ENCODE data around the gene MICOS13.

MICOS13 gene

DNA sequence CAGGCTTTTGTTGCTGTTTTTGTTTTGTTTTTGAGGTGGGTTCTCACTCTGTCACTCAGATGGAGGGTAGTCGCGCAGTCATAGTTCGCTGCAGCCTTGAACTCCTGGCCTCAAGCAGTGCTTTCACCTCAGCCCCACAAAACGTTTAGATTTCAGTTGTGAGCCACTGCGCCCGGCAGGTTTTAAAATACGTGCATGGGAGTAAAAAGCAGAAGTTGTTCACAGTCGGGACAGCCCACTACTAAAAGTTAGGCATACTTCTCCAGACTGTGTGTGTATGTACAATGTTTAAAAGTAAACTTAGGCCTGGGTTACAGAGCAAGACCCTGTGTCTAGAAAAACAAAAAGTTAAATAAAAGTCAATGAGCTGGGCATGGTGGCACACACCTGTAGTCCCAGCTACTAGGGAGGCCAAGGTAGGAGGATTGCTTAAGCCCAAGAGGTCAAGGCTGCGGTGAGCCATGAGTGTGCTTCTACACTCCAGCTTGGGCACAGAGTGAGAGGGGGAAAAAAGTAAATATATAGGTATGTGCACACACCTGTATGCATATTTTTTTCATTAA, 51.3 kb downstream of the MICOS13 start:
- Histone ChIP-seq H3K56ac (ENCODE audit: low read length) (no peak overlapping the region), H3K79me2 (ENCODE audit: control insufficient read depth, insufficient read depth, low read length) (peaks cover 86% of the 10 kb centered on the region), H3K27ac (ENCODE audit: low read depth, low read length) (no peak overlapping the region), H2BK120ac (ENCODE audit: low read depth, low read length) (no peak overlapping the region), H3K4ac (ENCODE audit: low read depth, low read length) (no peak overlapping the region), H3K27me3 (ENCODE audit: insufficient read depth, low read length, poor library complexity) (no peaks in the 10 kb centered on the region), H3K79me1 (ENCODE audit: low read length) (peaks cover 25% of the 10 kb centered on the region), H4K8ac (ENCODE audit: low read depth, low read length) (no peak overlapping the region), H3K18ac (ENCODE audit: low read length) (no peak overlapping the region), H3K4me1 (ENCODE audit: control insufficient read depth, low read depth, low read length) (peaks cover 10% of the 10 kb centered on the region), H3K9ac (ENCODE audit: low read length) (no peak overlapping the region), H3K23ac (ENCODE audit: low read length) (no peak overlapping the region), H3K4me3 (ENCODE audit: low read length) (no peak overlapping the region), H2BK5ac (ENCODE audit: low read length) (no peak overlapping the region), H2BK15ac (replicated peaks; ENCODE audit: low read depth) (no peak overlapping the region), H3K4me2 (ENCODE audit: low read length) (no peak overlapping the region), H3K36me3 (ENCODE audit: control insufficient read depth, insufficient read depth, low read length) (peaks cover 6% of the 10 kb centered on the region), H2AK5ac (ENCODE audit: low read length) (no peak overlapping the region), H4K5ac (ENCODE audit: low read length) (no peak overlapping the region)
- no peak for DNase-seq
- WGBS (ENCODE audit: extremely low coverage, insufficient coverage, low lambda C conversion rate): no CpG with 5 or more reads among the region's 9 CpGs

DNA sequence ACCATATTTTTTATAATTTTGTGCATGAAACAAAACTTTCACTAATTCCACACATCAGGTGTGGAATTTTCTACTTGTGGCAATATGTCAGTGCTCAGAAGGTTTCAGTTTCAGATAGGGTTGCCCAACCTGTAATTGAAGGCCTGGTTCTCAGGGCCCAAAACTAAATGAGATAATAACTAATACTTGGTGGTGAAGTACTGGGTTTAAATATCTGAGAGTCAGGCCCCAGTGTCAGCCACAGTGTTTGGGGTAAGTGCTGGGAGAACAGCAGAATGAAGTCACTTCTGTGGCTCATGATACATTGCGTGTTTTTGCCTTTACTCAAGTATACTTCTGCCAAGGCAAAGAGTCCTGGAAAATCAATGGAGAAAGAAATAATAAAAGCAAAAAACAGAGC, 51.9 kb downstream of the MICOS13 start:
- Histone ChIP-seq H3K4ac (ENCODE audit: low read depth, low read length) (no peak overlapping the region), H3K9ac (ENCODE audit: low read length) (no peak overlapping the region), H3K4me1 (ENCODE audit: control insufficient read depth, low read depth, low read length) (peaks cover 10% of the 10 kb centered on the region), H3K4me2 (ENCODE audit: low read length) (no peak overlapping the region), H3K27ac (ENCODE audit: low read depth, low read length) (no peak overlapping the region), H3K18ac (ENCODE audit: low read length) (no peak overlapping the region), H3K4me3 (ENCODE audit: low read length) (no peak overlapping the region), H2BK120ac (ENCODE audit: low read depth, low read length) (no peak overlapping the region), H3K79me1 (ENCODE audit: low read length) (peaks cover 25% of the 10 kb centered on the region), H2AK5ac (ENCODE audit: low read length) (no peak overlapping the region), H4K5ac (ENCODE audit: low read length) (no peak overlapping the region), H3K36me3 (ENCODE audit: control insufficient read depth, insufficient read depth, low read length) (peaks cover 6% of the 10 kb centered on the region), H3K79me2 (ENCODE audit: control insufficient read depth, insufficient read depth, low read length) (peaks cover 88% of the 10 kb centered on the region), H2BK5ac (ENCODE audit: low read length) (no peak overlapping the region), H3K27me3 (ENCODE audit: insufficient read depth, low read length, poor library complexity) (no peaks in the 10 kb centered on the region), H4K8ac (ENCODE audit: low read depth, low read length) (no peak overlapping the region), H2BK15ac (replicated peaks; ENCODE audit: low read depth) (no peak overlapping the region), H3K23ac (ENCODE audit: low read length) (no peak overlapping the region), H3K56ac (ENCODE audit: low read length) (no peak overlapping the region)
- DNase-seq: no peak
- WGBS (ENCODE audit: extremely low coverage, insufficient coverage, low lambda C conversion rate): no CpG with 5 or more reads among the region's 1 CpG
